ENCODE data around the gene ZNF516. TPM values are rescaled to one million over a fixed set of nuclear protein-coding genes. Genes with fewer than 3 reads are reported as not detected.

Gene ZNF516
- total and polyA plus RNA-seq, 2 of the 4 experiments (the other 2 are of a cell fraction), result 7.9 to 16.9 TPM

DNA sequence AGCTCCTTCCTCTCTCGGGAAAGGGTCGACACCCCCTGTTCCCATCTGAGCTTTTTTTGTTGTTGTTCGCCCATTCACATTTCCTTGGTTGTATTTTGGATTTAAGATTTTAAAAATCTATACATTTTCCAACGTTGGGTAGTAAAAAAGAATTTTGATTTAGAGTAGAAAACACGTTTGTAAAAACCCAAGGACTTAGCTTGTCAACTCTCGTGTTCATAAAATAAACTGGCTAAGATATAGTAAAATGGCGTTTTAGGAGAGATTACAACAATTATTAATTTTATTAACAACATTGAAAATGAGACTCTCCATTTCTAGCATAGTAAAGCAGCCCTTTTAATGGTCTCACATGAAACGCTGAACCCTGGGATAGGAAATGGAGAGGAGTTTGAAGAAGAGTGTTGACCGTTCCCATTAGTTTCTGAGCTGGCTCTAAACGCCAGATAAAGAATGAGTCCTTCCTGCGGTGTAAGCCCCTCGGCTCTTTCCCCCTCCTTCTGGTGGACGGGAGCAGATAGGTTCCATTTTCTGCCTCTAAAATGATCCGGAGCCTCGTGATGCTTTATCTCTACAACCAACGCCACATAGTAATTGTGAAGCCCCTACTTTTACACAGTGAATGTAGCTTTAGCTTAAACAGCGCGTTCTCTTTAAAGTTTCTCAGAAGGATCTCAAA is 24.0 kb upstream of the ZNF516 start:
- peak overlapping the region; percentile 62 for H3K23ac ChIP-seq (ENCODE audit: low read depth, low read length)
- H3K79me1 ChIP-seq (ENCODE audit: low read depth in 1 of 2, low read length in 2 of 2), result no peaks in the 10 kb centered on the region
- H3K18ac ChIP-seq (ENCODE audit: low read depth, low read length), result peak overlapping the region; percentile 61; the same call in 1 of the 2 replicates
- dilution Hi-C loops (cut with HindIII; ENCODE audit: low sequenced_read_pairs, unreplicated experiment) (no loop called here), in situ Hi-C loops (cut with MboI; ENCODE audit: low sequenced_read_pairs) (no loop called here), intact Hi-C loops (cut with micrococcal nuclease) (no loop called here)
- peak overlapping the region; percentile 51; the same call in 1 of the 3 replicates for H2BK15ac ChIP-seq (ENCODE audit: low read depth, low read length)
- no TSS peak for BruUV-seq (replicated peaks)
- peak overlapping the region; percentile 14; the same call in 1 of the 2 replicates for H2BK20ac ChIP-seq (ENCODE audit: low read depth, low read length)
- no CpG with 5 or more reads among the region's 18 CpGs for WGBS, 2 experiments (ENCODE audit: extremely low coverage in 2 of 2, insufficient read length in 1 of 2)
- no peaks in the 10 kb centered on the region for H4K20me1 ChIP-seq (ENCODE audit: insufficient read depth, low read length)
- no peaks in the 10 kb centered on the region for H3K27me3 ChIP-seq (ENCODE audit: control insufficient read depth, insufficient read depth, low read length)
- POLR2A ChIA-PET (ENCODE audit: unreplicated experiment), result no interaction called here
- peak overlapping the region; percentile 90 to 93 for H4K8ac ChIP-seq (ENCODE audit: low read depth in 2 of 2, low read length in 2 of 2)
- ATAC-seq (ENCODE audit: low read depth) (peak; percentile 52), DNase-seq (no peak)
- no peak for TF ChIP-seq CHD1 (IDR thresholded peaks at IDR 0.05; ENCODE audit: low read depth, low read length)
- peaks cover 3% of the 10 kb centered on the region for H3K9me1 ChIP-seq (ENCODE audit: insufficient read depth, low read length)
- peak overlapping the region; percentile 96 for H3K4me2 ChIP-seq (ENCODE audit: low read depth, low read length)
- H2AK9ac ChIP-seq (replicated peaks; ENCODE audit: low read depth, low read length, poor library complexity), result peak overlapping the region; percentile 47
- H2BK5ac ChIP-seq (ENCODE audit: low read depth, low read length, poor library complexity, severe bottlenecking), result no peak overlapping the region
- no peaks in the 10 kb centered on the region for H3K36me3 ChIP-seq (ENCODE audit: control insufficient read depth, insufficient read depth, low read length)
- peak overlapping the region; percentile 63; the same call in 1 of the 2 replicates for H2BK120ac ChIP-seq (ENCODE audit: low read depth, low read length)
- no peaks in the 10 kb centered on the region for H3K9me3 ChIP-seq (ENCODE audit: control insufficient read depth, insufficient read depth, low read length)
- peak overlapping the region; percentile 81 for H3K9ac ChIP-seq (ENCODE audit: low read depth, low read length)
- H2AK5ac ChIP-seq (ENCODE audit: low read depth, low read length), result no peak overlapping the region
- CTCF ChIA-PET, result interaction anchor here (0.7 kb wide), 1 partner anchor 30 kb away, joined by 3 read pairs; no protein-coding TSS in a partner anchor
- peak overlapping the region; percentile 52; the same call in 1 of the 2 replicates for H3K27ac ChIP-seq (ENCODE audit: insufficient read depth, low read length)
- peak overlapping the region; percentile 91 for H4K5ac ChIP-seq (ENCODE audit: low read depth, low read length)
- H3K4ac ChIP-seq (ENCODE audit: low read depth, low read length), result peak overlapping the region; percentile 46
- peak overlapping the region; percentile 6; the same call in 1 of the 2 replicates for H3K14ac ChIP-seq (replicated peaks; ENCODE audit: low read depth, low read length)
- peaks cover 2% of the 10 kb centered on the region; the same call in 1 of the 2 replicates for H3K4me1 ChIP-seq (ENCODE audit: control insufficient read depth, insufficient read depth, low read length)
- H4K91ac ChIP-seq (ENCODE audit: insufficient read depth, low read depth, low read length), result peak overlapping the region; percentile 53; the same call in 1 of the 2 replicates
- peak overlapping the region; percentile 53; the same call in 1 of the 2 replicates for H3K56ac ChIP-seq (ENCODE audit: extremely low read depth, insufficient read depth, low read length)
- peak overlapping the region; percentile 94 for H2AFZ ChIP-seq (replicated peaks; ENCODE audit: low read length, poor library complexity)
- H3K4me3 ChIP-seq (ENCODE audit: insufficient read depth, low read depth, low read length), result peak overlapping the region; percentile 41
